NCI-H187 treated with DMSO at 0.1 percent for 48 hours (cell line): ENCODE data around the gene JTB.

Source experiments
- DNase-seq: peaks from one replicate; lab custom pipeline; 2025; lab: John Stamatoyannopoulos, UW

Gene JTB

DNA sequence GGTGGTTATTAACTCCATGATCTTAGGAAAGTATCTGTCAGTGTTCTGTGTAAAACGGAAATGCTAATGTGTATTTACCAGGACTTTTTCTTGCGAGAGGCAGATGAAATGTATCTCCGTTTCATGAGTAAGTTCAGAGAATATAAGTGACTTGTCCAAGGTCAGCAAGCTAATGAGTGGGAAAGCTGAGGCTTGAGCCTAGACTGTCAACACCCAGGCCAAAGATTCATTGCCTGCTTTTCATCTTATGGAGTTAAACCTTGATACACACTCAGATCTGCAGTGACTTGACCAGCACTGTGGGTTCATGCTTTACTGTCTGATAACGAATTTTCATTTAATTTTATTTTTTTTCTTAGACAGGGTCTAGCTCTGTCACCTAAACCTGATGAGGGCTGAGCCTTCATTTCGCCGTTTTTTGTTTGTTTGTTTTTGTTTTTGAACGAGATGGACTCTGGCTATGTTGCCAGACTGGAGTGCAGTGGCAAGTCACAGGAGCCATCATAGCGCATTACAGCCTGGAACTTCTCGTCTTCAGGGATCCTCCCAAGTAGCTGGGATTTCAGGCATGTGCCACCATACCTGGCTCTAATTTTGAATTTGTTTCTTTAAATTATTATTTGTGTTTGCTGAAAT lies 918 bp upstream of the JTB start:
- DNase-seq: no peak

DNA sequence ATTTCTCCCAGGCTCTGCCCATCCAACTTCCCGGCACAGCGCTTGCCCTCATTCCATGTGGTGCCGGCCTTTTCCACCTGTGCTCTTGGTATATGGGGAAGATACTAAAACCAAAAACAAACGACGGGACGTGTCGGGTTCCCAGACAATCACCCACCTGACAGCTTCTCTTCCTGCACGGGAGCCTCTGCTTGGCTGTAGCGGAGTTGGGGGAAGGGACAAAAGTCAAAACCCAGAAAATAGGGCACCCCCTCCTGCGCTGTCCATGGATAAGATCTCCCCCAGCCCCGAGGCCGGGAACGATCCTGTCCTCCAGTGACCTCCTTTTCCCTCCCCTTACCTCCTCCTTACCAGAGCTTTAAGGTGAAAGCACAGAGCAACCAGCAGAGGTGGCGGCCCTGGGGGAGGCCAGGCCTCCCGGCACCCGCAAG lies 640 bp downstream of the JTB start:
- DNase-seq: no peak

DNA sequence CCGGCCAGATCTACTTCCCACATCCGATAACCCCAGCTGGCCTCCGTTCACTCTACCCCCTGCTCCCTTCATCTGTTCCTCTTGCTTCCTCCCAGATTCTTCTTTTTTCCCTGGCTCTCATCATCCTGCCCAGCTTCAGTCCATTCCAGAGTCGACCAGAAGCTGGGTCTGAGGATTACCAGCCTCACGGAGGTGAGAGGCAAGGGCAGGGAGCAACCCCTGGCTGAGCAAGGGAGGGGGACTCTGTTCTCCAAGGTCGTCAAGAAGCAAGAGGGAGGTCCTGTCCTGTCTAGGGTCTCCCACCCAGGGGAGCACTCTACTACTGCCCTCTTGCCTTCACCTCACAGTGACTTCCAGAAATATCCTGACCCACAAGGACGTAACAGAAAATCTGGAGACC lies 3.9 kb downstream of the JTB start:
- no peak for DNase-seq

DNA sequence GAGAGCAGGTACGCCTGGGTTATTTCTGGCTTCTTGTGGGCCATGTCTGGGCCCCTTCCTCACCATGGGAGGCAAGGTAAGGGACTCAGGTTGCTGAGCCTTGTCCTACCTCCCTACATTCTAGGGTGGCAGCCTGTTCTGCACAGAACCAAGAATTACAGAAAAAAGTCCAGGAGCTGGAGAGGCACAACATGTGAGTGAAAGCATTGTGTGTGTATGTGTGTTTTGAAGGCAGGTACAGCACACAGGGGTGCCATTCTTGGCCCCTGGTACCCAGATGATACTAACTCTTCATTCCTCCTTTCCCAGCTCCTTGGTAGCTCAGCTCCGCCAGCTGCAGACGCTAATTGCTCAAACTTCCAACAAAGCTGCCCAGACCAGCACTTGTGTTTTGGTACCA lies 4.4 kb downstream of the JTB start:
- no peak for DNase-seq

- no peak for DNase-seq
Observed at GRCh38 chr1:153970346-153970745, 7.1 kb downstream of the JTB start.

DNA sequence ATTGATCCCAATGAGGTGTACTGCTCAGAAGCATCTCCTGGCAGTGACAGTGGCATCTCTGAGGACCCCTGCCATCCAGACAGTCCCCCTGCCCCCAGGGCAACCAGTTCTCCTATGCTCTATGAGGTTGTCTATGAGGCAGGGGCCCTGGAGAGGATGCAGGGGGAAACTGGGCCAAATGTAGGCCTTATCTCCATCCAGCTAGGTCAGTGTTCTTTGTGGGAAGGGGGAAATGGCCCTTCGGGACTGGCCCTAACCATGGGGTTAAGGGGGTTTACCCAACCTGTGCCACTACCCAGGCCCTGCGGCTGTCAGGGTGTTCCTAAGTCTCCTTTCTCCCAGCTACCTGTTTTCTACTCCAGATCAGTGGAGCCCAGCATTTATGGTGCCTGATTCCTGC lies 8.5 kb downstream of the JTB start:
- DNase-seq: no peak

GRCh38 chr1:153968408-153968807 lies 9.1 kb downstream of the JTB start:
- DNase-seq: no peak

- peak; percentile 57 for DNase-seq
Observed at GRCh38 chr1:153968000-153968363, 9.5 kb downstream of the JTB start.

- peak; percentile 99 for DNase-seq
Observed at GRCh38 chr1:153967107-153967999, 10.1 kb downstream of the JTB start, which contains the start of gene CREB3L4. Gene CREB3L4 (plus strand): TSS chr1:153967902. CDS start chr1:153968526, 624 bp downstream.

- no peak for DNase-seq
Observed at GRCh38 chr1:153963850-153964331, 13.6 kb downstream of the JTB start.

GRCh38 chr1:153963030-153963849 lies 14.2 kb downstream of the JTB start, which contains the start of gene SLC39A1:
Gene SLC39A1 (minus strand): TSS chr1:153963537. CDS start chr1:153962715, 822 bp downstream.
- DNase-seq: peak; percentile 99

GRCh38 chr1:153962088-153963029 lies 15.1 kb downstream of the JTB start:
- no peak for DNase-seq

- no peak for DNase-seq
Observed at GRCh38 chr1:153961421-153961820, 16.1 kb downstream of the JTB start.

GRCh38 chr1:153960206-153960605 lies 17.3 kb downstream of the JTB start:
- no peak for DNase-seq

GRCh38 chr1:153959454-153959853 lies 18.0 kb downstream of the JTB start:
- no peak for DNase-seq

GRCh38 chr1:153958961-153959260 lies 18.6 kb downstream of the JTB start:
- DNase-seq: no peak

GRCh38 chr1:153958111-153958960 lies 19.1 kb downstream of the JTB start, which contains the start of gene CRTC2:
Gene CRTC2 (minus strand): TSS chr1:153958612. CDS start chr1:153958497, 115 bp downstream.
- peak; percentile 100 for DNase-seq

GRCh38 chr1:153957744-153958110 lies 19.7 kb downstream of the JTB start:
- no peak for DNase-seq

DNA sequence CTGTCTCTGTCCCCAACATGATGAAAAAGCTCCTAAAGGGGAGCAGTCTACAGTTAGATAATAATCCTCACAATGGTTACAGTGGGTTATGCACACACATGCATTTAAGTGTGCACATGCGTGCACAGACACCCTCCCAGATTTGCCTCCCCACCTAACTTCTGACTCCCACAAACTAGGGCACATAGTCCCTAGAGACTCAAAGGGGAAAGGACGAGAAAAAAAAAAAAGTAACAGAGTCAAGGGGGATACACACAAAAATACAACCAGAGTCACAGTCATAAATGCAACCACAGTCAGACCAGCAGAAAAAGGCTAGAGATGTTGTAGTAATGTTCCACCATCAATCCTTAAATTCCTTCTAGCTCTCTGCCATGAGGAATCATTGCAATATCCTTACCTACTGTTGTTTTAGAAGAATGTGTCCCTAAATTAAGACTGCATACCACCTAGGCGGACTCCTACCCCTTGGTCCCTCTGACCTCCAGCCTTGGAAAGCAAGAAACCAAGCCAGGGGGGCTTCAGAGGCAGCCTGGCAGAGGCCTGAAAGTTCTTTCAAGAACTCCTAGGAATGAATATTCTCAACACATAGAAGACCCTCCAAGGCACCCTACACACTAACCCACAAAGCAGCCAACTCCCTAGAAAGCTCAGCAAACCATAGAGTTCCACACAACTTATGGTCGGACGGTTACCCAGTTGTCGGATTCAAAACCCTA lies 20.3 kb downstream of the JTB start:
- DNase-seq: no peak

DNA sequence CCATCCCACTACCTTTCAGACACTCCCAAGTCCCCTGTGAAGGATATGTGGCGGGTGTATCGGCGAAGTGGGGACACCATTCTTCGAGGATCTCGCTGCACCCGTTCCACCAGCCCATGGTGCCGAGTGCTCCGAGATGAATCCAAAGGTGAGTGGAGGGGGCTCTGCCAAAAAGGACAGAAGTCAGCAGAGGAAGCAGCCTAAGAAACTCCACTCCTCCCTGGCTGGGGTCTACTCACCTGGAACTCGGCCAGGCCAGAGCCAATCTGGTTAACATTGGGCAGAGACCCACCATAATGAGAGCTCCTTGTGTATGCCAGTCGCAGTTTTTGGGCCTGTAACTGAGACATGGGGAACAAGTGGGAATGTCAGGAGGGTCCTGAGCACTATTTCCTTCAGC lies 22.6 kb downstream of the JTB start:
- DNase-seq: no peak
